ENCODE data around the gene NUTM2B. TPM values are rescaled to one million over a fixed set of nuclear protein-coding genes. Genes with fewer than 3 reads are reported as not detected.

NUTM2B gene, protein sequence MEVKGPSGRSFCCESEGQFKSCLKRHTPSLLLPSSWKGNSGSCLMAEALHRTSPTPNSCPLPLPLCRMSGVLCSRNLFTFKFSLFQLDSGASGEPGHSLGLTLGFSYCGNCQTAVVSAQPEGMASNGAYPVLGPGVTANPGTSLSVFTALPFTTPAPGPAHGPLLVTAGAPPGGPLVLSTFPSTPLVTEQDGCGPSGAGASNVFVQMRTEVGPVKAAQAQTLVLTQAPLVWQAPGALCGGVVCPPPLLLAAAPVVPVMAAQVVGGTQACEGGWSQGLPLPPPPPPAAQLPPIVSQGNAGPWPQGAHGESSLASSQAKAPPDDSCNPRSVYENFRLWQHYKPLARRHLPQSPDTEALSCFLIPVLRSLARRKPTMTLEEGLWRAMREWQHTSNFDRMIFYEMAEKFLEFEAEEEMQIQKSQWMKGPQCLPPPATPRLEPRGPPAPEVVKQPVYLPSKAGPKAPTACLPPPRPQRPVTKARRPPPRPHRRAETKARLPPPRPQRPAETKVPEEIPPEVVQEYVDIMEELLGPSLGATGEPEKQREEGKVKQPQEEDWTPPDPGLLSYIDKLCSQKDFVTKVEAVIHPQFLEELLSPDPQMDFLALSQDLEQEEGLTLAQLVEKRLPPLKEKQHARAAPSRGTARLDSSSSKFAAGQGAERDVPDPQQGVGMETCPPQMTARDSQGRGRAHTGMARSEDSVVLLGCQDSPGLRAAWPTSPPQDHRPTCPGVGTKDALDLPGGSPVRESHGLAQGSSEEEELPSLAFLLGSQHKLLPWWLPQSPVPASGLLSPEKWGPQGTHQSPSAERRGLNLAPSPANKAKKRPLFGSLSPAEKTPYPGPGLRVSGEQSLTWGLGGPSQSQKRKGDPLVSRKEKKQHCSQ
- total RNA-seq (2022; extraction: Qiagen RNA extraction): 0.33 to 0.47 TPM (median 0.34 TPM) in 5 replicates

GRCh38 chr10:79702927-79703326 is at the start of gene NUTM2B:
NUTM2B (plus strand) TSS chr10:79703227; CDS start chr10:79703610, 383 bp downstream.

Other genes with a start within 250 kb of the NUTM2B start
- 2.2 to 3.2 TPM (median 2.4 TPM) in 5 replicates for gene EIF5AL1, start 190.7 kb upstream of the NUTM2B start, total RNA-seq (2022; extraction: Qiagen RNA extraction)
- not detected in 5 replicates for gene SFTPA2, start 142.8 kb upstream of the NUTM2B start, total RNA-seq (2022; extraction: Qiagen RNA extraction)
- gene SFTPA1, start 92.3 kb upstream of the NUTM2B start, total RNA-seq (2022; extraction: Qiagen RNA extraction): not detected in 5 replicates
- 0.27 to 0.53 TPM (median 0.36 TPM) in 5 replicates for gene NUTM2E, start 123.5 kb downstream of the NUTM2B start, total RNA-seq (2022; extraction: Qiagen RNA extraction)
- gene SFTPD, start 245.9 kb downstream of the NUTM2B start, total RNA-seq (2022; extraction: Qiagen RNA extraction): 0.23 to 0.66 TPM (median 0.31 TPM) in 4 of 5 replicates, not detected in the other

Measured in A549 treated with CORT108297 at 1 μM for 4 hours (cell line).